Suppressor macrophage treated with lipopolysaccharide for 1 hour (primary cell): ENCODE measurements around the gene HIF1AN.
A peak's percentile ranks its signal among the peaks of the same experiment; 100 is the strongest.
"Not testable (repeated sequence)": the region's sequence is repeated elsewhere in the genome, so short reads cannot be mapped to it uniquely, and the experiment has no call there.

ENCODE experiments used
- DNase-seq, 3 donors: peaks; one replicate each; pipeline ENCODE4 v3.0.0-alpha.2; 2020 to 2022

HIF1AN gene

DNA sequence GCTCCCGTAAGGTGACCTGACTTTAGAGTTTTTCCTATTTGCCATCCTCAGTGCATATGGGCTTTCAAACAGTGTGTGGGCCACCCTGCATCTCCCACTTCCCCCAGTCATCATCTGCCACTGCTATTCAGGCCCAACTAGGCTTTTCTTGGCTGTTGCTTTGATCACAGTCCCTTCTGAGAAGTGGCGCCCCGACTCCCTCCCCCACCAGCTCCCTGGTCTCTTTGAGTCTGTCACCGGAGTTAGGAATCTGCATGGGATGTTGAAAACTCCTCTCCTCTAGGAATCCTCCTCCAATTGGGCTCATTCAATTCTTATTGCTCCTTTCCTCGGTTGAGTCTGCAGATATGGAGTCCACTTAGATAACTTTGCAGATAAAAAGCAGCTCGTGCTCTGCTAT is 32.1 kb downstream of the HIF1AN start:
- DNase-seq, result no peak

DNA sequence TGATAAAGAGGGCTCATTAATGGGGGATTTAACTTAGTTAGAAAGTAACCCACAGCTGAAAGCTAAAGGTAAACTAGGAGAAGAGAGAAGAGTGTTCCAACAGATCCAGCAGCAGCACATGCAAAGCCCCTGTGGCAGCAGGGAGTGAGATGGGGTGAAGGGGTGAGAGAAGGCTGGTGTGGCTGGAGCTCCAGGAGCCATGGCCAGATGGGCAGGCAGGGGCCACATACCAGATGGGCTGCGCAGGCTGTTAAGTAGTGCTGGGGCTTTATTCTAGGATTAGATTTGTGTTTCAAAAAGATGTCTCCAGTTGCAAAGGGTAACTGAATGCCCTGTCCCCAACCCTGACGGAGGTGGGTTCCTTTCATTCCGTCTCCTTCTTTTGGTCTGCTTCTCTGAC is 33.2 kb downstream of the HIF1AN start:
- no peak for DNase-seq

DNA sequence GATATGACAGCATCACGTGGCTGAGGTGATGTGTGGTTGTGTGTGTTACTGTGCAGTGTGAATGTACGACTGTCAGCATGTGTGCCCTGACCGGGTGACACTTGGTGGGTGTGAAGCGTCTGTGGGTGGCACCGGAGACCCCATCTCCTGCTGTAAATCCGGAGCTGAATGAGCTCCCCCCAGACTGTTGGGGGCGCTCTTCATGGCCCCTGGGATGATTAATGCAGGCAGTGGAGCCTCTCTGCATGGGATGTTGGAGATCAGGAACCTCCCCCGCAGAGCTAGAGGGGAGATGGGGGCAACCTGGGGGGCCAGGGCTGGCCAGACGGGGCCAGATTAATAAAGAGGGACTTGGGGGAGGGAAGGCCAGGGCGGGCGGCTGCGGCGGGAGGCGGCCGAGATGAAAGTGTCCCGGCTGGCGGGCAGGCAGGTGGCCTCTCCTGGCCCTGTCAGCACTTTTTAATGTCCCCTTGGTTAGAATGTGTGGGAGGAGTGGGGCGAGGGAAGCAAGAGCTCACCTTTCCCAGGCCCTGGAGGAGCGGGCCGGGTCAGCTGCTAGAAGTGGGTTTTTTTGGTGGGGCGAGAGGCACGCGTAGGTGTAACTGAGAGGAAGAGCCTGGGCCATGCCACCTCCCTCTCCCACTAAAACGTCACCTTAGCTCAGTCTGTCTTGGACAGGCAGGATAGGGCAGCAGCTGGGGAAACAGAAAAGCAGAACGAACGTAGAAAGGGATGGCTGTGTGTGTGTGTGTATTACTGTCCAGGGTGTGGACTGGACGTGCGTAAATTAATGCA is 34.1 kb downstream of the HIF1AN start:
- peak in 1 of 3 donors; percentile 16 for DNase-seq

DNA sequence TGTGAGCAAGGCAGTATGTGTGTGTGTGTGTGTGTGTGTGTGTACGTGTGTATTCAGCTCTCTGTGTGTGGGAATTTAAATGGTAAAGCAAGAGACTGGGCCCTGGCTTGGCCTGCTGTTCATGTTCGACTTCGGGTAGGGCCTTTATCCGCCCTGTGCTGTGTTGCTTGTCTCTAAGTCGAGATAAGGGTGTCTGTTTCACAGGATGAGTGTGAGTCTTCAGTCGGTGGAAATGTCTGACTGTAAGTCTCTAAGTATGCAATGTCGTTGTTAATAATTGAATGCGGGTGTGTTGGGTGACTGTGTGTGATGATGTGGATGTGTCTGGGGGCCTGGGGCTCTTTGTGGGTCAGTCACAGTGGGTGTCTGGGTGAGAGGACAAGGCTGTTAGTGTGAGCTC is 34.8 kb downstream of the HIF1AN start:
- no peak for DNase-seq

DNA sequence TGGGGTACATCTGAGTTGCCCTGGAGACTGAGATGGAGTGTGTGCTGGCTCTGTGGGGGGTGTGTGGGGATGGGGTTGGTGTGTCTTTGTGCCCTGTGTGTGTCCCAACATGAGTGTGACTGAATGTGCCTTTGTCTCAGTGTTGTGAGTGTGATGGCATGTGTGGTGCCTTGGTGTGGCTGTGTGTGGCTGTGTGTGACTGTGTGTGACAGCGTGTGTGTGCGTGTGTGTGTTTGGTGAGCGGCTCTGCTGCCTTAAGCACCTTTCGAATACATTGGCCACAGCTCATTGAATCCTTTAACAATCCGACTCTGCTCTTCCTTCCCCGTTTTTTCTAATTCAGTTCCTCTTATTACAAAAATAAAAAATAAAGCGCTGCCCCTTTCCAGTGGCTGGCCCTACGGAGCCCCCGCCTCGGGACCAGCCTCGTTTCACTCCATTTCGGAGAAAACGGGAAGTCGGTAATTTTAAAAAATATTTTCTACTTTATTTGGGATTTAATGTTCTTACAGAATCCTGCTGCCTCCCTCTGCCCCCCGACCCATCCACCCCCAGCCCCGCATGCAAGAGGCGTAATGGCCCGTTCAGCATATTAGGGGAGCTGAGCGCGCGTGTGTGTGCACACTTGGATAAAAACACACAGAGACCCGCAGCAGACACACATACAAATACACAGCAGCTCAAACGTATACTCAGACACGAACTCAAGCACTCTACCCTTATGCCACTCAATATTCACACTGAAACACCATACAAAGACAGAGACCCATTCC is 35.5 kb downstream of the HIF1AN start:
- DNase-seq, result no peak

DNA sequence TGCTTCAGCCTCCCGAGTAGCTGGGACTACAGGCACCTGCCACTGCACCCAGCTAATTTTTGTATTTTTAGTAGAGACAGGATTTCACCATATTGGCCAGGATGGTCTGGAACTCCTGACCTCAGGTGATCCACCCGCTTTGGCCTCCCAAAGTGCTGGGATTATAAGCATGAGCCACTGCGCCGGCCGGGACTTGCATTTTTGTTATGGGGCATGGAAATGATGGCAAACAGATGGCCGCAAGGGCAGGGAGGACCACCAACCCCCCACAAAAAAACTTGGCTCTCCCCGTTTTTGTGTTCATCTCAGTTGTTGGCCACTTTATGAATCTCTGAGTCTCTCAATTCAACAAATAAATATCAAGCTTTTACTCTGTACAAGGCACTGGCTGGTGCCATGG is 39.4 kb downstream of the HIF1AN start:
- not testable (repeated sequence) for DNase-seq

DNA sequence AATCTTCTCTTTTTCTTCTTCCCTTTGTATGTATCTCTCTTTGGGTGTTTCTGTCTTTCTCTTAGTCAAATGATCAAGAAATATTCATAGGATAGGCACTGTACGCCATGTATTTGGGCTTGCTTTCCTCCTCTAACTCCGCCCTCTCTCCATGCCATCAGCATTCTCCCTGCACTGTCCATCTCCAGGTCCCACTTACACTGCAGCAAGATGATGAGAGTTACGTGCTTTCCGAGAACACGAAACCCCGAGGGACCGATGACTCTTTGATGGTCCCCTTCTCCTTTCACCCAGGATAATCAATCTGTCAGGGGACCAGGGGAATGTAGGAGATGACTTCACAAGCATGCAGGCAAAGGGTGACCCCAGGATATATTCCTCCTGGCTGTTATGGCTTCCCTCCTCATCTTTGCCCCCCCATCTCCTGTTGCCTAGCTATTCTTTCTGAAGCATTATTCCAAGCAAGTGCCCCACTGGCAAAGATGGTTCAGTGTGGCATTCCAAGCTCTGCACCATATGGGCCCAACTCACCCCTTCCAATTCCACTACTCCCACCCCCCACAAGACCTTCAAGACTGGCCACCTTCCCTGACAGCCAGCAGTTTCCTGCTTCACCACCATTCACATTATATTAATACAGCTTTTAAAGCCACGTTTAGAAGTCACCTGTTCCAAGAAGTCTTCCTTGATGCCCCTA is 40.0 kb downstream of the HIF1AN start:
- DNase-seq, result no peak

DNA sequence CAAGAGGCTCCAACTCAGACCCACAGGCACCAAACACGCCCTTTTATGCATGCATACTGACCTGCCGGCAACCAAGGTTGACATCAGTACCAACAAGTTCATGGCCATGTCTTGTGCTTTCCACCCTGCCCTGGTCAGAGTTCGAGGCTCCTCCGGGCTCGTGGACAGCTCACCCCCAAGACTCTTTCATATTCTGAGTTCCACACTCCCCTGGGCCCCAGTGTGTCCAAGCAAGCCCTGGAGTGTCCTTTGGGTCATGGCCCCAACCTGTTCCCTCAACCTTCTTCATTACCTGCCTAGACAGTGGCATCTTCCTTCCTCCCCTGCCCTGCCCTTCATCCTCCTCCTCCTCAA is 40.5 kb downstream of the HIF1AN start:
- no peak for DNase-seq

DNA sequence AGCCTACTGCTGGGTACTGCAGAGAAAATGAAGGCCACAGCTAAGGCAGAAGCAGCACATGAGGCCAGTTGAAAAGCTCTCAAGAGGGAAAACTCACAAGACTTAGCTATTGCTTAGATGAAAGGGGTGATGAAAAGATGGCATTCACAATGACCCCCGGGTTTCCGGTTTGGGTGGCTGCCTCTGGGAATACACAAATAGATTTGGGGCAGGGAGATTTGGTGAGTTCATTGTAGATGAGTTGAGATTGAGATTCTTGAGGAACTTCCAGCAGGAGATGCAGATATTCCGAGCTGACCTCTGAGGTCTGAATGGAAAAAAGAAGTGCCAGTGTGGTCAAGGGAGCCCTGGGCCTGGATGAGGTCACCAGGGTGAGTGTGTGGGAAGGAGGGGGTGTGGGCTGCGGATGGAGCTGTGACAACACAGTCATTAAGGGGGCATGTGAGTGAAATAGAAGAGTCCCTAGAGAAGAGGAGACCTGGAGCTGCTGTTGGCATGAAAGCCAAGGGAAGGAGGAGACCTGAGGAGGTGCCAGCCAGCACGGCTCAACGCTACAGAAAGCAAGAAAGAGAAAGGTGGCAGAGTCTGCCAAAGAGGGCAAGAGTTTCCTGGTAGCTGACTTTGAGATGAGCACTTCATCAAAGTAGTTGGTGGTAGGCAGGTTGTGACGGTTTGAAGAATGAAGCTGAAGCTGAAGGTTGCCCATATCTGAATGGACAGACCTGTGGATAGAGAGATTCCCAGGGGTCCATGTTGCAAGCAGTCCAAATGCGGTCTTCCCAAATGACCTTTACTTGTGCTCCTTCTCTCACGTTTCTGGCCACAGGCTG is 43.7 kb downstream of the HIF1AN start:
- peak; percentile 32 to 59 (median 40) for DNase-seq

DNA sequence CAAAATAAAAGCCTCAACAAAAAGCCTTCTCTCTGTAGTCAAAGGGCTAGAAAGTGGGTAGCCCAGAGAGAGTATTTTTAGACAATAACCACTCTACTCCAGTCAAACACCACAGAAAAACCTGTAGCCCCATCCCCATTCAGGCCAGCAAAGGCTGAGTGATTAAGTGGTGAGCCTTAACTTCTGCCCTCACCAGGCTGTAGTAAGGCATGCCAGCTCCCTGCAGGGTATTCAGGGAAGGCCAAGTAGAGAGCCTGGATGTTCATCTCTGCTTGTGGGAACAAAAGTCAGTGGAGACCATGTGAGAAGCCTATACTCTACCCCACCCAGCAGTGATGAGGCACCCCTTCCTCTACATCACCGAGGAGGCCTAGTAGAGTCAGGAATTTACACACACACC is 51.2 kb downstream of the HIF1AN start:
- DNase-seq, result no peak

DNA sequence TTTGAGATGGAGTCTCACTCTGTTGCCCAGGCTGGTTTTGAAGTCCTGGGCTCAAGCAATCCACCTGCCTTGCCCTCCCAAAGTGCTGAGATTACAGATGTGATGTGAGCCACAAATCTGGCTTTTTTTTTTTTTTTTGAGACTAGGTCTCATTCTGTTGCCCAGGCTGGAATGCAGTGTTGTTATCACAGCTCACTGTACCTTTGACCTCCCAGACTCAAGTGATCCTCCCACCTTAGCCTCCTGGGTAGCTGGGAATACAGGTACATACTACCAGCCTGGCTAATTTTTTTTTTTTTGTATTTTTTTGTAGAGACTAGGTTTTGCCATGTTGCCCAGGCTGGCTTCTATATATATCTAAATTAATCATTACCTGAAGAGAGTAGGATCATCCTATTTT is 62.4 kb downstream of the HIF1AN start:
- DNase-seq, result no peak

DNA sequence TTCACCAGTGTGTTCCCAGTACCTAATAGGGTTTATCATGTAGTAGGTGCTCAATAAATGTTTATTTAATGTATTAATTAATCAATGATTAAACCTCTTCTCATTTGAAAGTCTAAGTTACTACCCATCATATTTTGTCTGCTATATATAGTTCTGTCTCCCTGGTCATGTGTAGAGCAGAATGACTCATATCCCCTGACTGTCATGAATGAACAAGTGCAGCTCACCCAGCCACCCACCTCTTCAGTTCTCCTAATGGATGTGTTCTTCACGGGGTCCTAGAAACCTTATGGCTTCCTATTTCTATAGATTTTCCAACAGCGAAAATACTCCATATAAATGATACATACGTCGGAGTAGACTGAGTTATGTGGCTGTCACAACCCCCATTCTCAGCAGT is 64.5 kb downstream of the HIF1AN start:
- peak; percentile 49 to 64 (median 61) for DNase-seq

DNA sequence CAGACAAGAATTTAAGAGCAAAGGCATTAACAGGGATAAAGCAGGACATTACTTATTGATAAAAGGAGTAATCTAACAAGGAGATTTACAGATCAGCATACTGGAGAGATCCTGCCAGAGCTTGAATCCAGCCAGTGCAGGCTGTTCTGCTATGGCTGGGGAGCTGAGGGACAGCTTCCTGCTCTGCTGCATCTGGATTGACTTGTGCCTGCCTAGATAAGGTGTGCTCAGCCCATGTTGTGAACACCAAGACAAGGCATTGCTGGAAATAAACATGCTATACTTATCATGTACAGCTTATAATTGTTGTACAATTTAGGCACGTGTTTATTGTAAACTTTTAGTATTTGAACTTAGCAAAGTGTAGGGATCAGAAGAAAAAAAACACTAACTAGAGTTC is 71.7 kb downstream of the HIF1AN start:
- DNase-seq, result no peak
